Sciatic nerve (tissue), 2 donors: Measurements from ENCODE around the gene ANAPC7. TPM values are rescaled to one million over a fixed set of nuclear protein-coding genes. Genes with fewer than 3 reads are reported as not detected.

ENCODE experiments used
- ATAC-seq: fragments of 200-7000 bp; cut with Tn5 transposase; one replicate; pipeline ENCODE4 v1.9.1; 2020; ENCODE audit warnings: mild to moderate bottlenecking, moderate library complexity
- DNase-seq: peaks from one replicate; pipeline ENCODE4 v3.0.0-alpha.2; 2020; ENCODE audit warnings: low spot score
- intact Hi-C: fragments of 100-400 bp; cut with DNase I; formaldehyde crosslinking; loops from one replicate; pipeline ENCODE4 v1.14.2; 2022
- total RNA-seq: library from RNA; stranded (reverse); fragmentation: NEBNext Ultra II Directional; extraction: Animal tissue kit (Norgen Biotek cat#: 25700); gene quantifications from one replicate; pipeline ENCODE4 v1.2.1, GENCODE V29; 2021
- donor health status: DM: no; HTN: no; CAD: no.
- donor health status: DM: no; HTN: no; CAD: no.

ANAPC7 gene
- total RNA-seq, 1 donor from 2014 or later, result 62.7 TPM

- ATAC-seq (no peak), DNase-seq (no peak)
- intact Hi-C loops, result no loop called here
Observed at GRCh38 chr12:110335481-110336045, 67.9 kb downstream of the ANAPC7 start.

GRCh38 chr12:110333201-110333600 lies 70.3 kb downstream of the ANAPC7 start:
- intact Hi-C loops, result no loop called here
- ATAC-seq (no peak), DNase-seq (no peak)

GRCh38 chr12:110330544-110330943 lies 73.0 kb downstream of the ANAPC7 start:
- no peak for DNase-seq
- intact Hi-C loops, result no loop called here
- no peak for ATAC-seq

- no peak for ATAC-seq
Observed at GRCh38 chr12:110330124-110330523, 73.4 kb downstream of the ANAPC7 start.

GRCh38 chr12:110329710-110330109 lies 73.8 kb downstream of the ANAPC7 start:
- intact Hi-C loops, result no loop called here
- ATAC-seq (no peak), DNase-seq (no peak)

More at GRCh38 chr12:110330124-110330523, 73.4 kb downstream of the ANAPC7 start:
- intact Hi-C loops, result no loop called here
- no peak for DNase-seq

Other genes with a start within 250 kb of the ANAPC7 start
- gene ATP2A2, start 122.5 kb downstream of the ANAPC7 start, total RNA-seq, result 131 TPM
- 109 TPM for gene ARPC3, start 46.6 kb upstream of the ANAPC7 start, total RNA-seq
- gene GPN3, start 64.5 kb upstream of the ANAPC7 start, total RNA-seq, result 18.7 TPM
- 5.8 TPM for gene FAM216A, start 65.1 kb upstream of the ANAPC7 start, total RNA-seq
- gene VPS29, start 98.4 kb upstream of the ANAPC7 start, total RNA-seq, result 102 TPM
- 2.9 TPM for gene RAD9B, start 98.6 kb upstream of the ANAPC7 start, total RNA-seq
- gene PPTC7, start 179.6 kb upstream of the ANAPC7 start, total RNA-seq, result 23.8 TPM
- 41.0 TPM for gene TCTN1, start 210.4 kb upstream of the ANAPC7 start, total RNA-seq